ENCODE measurements around the gene DLGAP4. TPM values are rescaled to one million over a fixed set of nuclear protein-coding genes. Genes with fewer than 3 reads are reported as not detected.

Gene DLGAP4
- total RNA-seq, 2 donors from 2014 or later = 62.9 to 78.2 TPM

DNA sequence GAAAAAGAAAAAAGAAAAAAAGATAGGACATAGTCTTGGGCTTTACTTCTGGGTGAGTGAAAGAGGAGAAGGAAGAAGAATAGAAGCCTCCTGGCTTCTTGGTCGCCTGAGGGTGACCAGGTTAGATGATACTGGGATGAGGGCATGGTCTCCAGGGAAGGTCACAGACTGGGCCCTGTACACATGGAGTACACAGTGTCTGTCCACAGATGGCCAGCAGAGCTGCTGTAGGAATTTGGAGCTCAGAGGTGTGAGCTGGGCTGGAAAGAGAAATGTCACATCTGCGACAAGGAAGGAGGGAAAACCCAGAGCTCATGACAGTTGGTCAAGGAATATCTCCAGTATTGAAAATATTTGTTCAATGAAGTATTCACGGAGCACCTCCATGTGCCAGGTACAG, 56.1 kb downstream of the DLGAP4 start:
- DNase-seq = no peak
- Histone ChIP-seq H3K4me3 (ENCODE audit: low read length) (no peak overlapping the region), H3K36me3 (ENCODE audit: control insufficient read depth, insufficient read depth, low read length) (no peaks in the 10 kb centered on the region), H3K9me3 (ENCODE audit: control insufficient read depth, low read length) (no peaks in the 10 kb centered on the region), H3K4me1 (ENCODE audit: control insufficient read depth, insufficient read depth, low read length) (no peaks in the 10 kb centered on the region), H3K27me3 (ENCODE audit: control insufficient read depth, insufficient read depth, low read length, poor library complexity, severe bottlenecking) (no peaks in the 10 kb centered on the region), H3K27ac (ENCODE audit: low read depth, low read length) (no peak overlapping the region), H3K9ac (ENCODE audit: extremely low read depth, low read length, poor library complexity, severe bottlenecking) (no peak overlapping the region)
- H3K27me3 Mint-ChIP-seq (ENCODE audit: insufficient read depth) = no peaks in the 10 kb centered on the region
- no peak for TF ChIP-seq CTCF (conservative IDR thresholded peaks at IDR 0.05)
- H3K9me3 Mint-ChIP-seq = no peaks in the 10 kb centered on the region
- WGBS, 2 experiments (ENCODE audit: insufficient coverage in 1 of 2, insufficient read length in 1 of 2) = 91 to 93% methylated on average over 3 of the region's 3 CpGs
- no peaks in the 10 kb centered on the region for H3K4me1 Mint-ChIP-seq
- H3K4me3 Mint-ChIP-seq = no peak overlapping the region
- H3K36me3 Mint-ChIP-seq (ENCODE audit: low read depth) = no peaks in the 10 kb centered on the region
- no peak overlapping the region for H3K27ac Mint-ChIP-seq

DNA sequence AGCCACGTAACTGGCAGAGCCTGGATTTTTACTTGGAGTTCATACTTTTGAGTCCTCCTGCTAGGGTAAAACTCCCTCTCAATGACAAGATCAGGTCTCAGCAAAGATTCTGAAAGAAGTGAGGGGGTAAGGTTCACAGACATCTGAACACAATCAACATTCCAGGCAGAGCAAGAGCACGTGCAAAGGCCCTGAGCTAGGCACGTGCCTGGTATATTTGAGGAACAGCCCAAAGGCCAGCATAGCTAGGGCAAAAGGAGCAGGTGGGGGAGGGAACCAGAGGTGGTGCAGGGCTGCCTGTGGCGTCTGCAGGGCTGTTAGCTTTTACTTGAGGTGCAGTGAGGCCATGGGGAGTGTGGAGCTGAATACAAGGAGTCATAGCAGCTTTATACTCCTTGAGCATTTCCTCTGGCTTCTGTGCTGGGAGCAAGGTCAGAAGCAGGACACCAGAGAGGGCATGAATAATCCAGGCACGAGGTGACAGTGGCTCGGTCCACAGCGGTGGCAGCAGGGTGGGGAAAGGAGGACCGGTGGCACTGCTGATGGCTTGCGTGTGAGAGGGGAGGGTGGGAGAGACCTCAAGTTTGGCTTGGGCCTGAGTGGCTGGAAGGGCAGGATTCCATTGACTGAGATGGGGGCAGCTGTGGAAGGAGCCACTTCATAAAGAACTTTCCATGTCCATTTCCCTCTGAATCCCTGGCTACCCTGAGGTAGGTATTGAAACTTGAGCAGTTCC, 57.0 kb downstream of the DLGAP4 start:
- no peaks in the 10 kb centered on the region for H3K27me3 Mint-ChIP-seq (ENCODE audit: insufficient read depth)
- TF ChIP-seq CTCF (conservative IDR thresholded peaks at IDR 0.05) = no peak
- no peaks in the 10 kb centered on the region for H3K27me3 ChIP-seq (ENCODE audit: control insufficient read depth, insufficient read depth, low read length, poor library complexity, severe bottlenecking)
- no peak overlapping the region for H3K4me3 Mint-ChIP-seq
- peaks cover 8% of the 10 kb centered on the region for H3K4me1 ChIP-seq (ENCODE audit: control insufficient read depth, insufficient read depth, low read length)
- no peaks in the 10 kb centered on the region for H3K9me3 Mint-ChIP-seq
- no peak overlapping the region for H3K27ac ChIP-seq (ENCODE audit: low read depth, low read length)
- H3K27ac Mint-ChIP-seq = no peak overlapping the region
- H3K36me3 ChIP-seq (ENCODE audit: control insufficient read depth, insufficient read depth, low read length) = no peaks in the 10 kb centered on the region
- no peak for DNase-seq
- H3K4me1 Mint-ChIP-seq = peaks cover 5% of the 10 kb centered on the region
- no peak overlapping the region for H3K9ac ChIP-seq (ENCODE audit: extremely low read depth, low read length, poor library complexity, severe bottlenecking)
- H3K36me3 Mint-ChIP-seq (ENCODE audit: low read depth) = no peaks in the 10 kb centered on the region
- no peak overlapping the region for H3K4me3 ChIP-seq (ENCODE audit: low read length)
- no peaks in the 10 kb centered on the region for H3K9me3 ChIP-seq (ENCODE audit: control insufficient read depth, low read length)
- 91 to 95% methylated on average over 8 to 9 of the region's 9 CpGs for WGBS, 2 experiments (ENCODE audit: insufficient coverage in 1 of 2, insufficient read length in 1 of 2)

GRCh38 chr20:36364506-36364905, 58.4 kb downstream of the DLGAP4 start:
- Histone ChIP-seq H3K9me3 (ENCODE audit: control insufficient read depth, low read length) (no peaks in the 10 kb centered on the region), H3K9ac (ENCODE audit: extremely low read depth, low read length, poor library complexity, severe bottlenecking) (no peak overlapping the region), H3K27me3 (ENCODE audit: control insufficient read depth, insufficient read depth, low read length, poor library complexity, severe bottlenecking) (no peaks in the 10 kb centered on the region), H3K4me1 (ENCODE audit: control insufficient read depth, insufficient read depth, low read length) (peaks cover 12% of the 10 kb centered on the region), H3K36me3 (ENCODE audit: control insufficient read depth, insufficient read depth, low read length) (no peaks in the 10 kb centered on the region), H3K27ac (ENCODE audit: low read depth, low read length) (no peak overlapping the region), H3K4me3 (ENCODE audit: low read length) (no peak overlapping the region)
- no peak overlapping the region for H3K27ac Mint-ChIP-seq
- no peaks in the 10 kb centered on the region for H3K27me3 Mint-ChIP-seq (ENCODE audit: insufficient read depth)
- no peaks in the 10 kb centered on the region for H3K36me3 Mint-ChIP-seq (ENCODE audit: low read depth)
- no peaks in the 10 kb centered on the region for H3K9me3 Mint-ChIP-seq
- DNase-seq = no peak
- H3K4me3 Mint-ChIP-seq = no peak overlapping the region
- peaks cover 14% of the 10 kb centered on the region for H3K4me1 Mint-ChIP-seq
- 90 to 91% methylated on average over 3 to 4 of the region's 4 CpGs for WGBS, 2 experiments (ENCODE audit: insufficient coverage in 1 of 2, insufficient read length in 1 of 2)
- no peak for TF ChIP-seq CTCF (conservative IDR thresholded peaks at IDR 0.05)

Data from endodermal cell (in vitro differentiated cells).